ENCODE measurements around the gene TNK1. TPM values are rescaled to one million over a fixed set of nuclear protein-coding genes. Genes with fewer than 3 reads are reported as not detected.

Gene TNK1
- total RNA-seq, 4 donors from 2014 or later, result 15.3 to 42.9 (median 20.7) TPM

GRCh38 chr17:7383371-7383741 lies 2.5 kb downstream of the TNK1 start:
- peaks cover 35% of the 10 kb centered on the region for H3K36me3 ChIP-seq
- H3K27ac ChIP-seq, result no peak overlapping the region
- peak overlapping the region; percentile 40 for H3K4me3 ChIP-seq
- no peaks in the 10 kb centered on the region for H3K27me3 ChIP-seq
- H3K4me1 ChIP-seq, result peaks cover 42% of the 10 kb centered on the region
- no peak for TF ChIP-seq POLR2AphosphoS5 (IDR thresholded peaks at IDR 0.05)
- TF ChIP-seq EP300 (IDR thresholded peaks at IDR 0.05), result no peak
- no peak for TF ChIP-seq POLR2A (IDR thresholded peaks at IDR 0.05)
- TF ChIP-seq, protein P1, sequence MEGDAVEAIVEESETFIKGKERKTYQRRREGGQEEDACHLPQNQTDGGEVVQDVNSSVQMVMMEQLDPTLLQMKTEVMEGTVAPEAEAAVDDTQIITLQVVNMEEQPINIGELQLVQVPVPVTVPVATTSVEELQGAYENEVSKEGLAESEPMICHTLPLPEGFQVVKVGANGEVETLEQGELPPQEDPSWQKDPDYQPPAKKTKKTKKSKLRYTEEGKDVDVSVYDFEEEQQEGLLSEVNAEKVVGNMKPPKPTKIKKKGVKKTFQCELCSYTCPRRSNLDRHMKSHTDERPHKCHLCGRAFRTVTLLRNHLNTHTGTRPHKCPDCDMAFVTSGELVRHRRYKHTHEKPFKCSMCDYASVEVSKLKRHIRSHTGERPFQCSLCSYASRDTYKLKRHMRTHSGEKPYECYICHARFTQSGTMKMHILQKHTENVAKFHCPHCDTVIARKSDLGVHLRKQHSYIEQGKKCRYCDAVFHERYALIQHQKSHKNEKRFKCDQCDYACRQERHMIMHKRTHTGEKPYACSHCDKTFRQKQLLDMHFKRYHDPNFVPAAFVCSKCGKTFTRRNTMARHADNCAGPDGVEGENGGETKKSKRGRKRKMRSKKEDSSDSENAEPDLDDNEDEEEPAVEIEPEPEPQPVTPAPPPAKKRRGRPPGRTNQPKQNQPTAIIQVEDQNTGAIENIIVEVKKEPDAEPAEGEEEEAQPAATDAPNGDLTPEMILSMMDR (IDR thresholded peaks at IDR 0.05), result no peak
- 77% methylated on average over 9 of the region's 11 CpGs for WGBS
- H3K9me3 ChIP-seq, result no peaks in the 10 kb centered on the region
- DNase-seq (ENCODE audit: low spot score in 2 of 2), result no peak

DNA sequence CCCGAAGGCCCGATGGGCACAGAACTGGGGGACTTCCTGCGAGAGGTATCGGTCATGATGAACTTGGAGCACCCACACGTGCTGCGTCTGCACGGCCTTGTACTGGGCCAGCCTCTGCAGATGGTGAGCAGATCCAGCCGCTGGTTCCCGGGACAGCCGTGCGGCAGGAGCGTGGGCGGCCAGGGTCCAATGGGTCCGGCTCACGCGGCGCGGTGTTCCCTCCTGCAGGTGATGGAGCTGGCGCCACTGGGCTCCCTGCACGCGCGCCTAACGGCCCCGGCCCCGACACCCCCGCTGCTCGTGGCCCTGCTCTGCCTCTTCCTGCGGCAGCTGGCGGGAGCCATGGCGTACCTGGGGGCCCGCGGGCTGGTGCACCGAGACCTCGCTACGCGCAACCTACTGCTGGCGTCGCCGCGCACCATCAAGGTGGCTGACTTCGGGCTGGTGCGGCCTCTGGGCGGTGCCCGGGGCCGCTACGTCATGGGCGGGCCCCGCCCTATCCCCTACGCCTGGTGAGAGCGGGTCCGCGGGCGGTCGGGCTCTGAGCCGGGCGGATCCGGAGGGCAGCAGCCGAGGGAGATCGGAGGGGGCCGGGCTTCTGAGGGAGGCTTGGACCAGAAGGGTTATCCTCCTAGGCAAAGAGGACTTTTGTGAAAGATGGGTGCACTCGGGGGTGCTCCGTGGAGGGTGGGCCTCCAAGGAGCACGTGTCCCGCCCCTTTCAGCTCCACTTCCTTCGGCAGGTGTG lies 3.0 kb downstream of the TNK1 start:
- Histone ChIP-seq H3K9me3 (no peaks in the 10 kb centered on the region), H3K27me3 (no peaks in the 10 kb centered on the region), H3K4me1 (peaks cover 42% of the 10 kb centered on the region), H3K4me3 (peak overlapping the region; percentile 40), H3K36me3 (peaks cover 41% of the 10 kb centered on the region), H3K27ac (no peak overlapping the region)
- WGBS, result 50% methylated on average over 8 of the region's 65 CpGs
- TF ChIP-seq POLR2AphosphoS5 (IDR thresholded peaks at IDR 0.05), result no peak
- TF ChIP-seq, protein P1 (IDR thresholded peaks at IDR 0.05), result no peak
- no peak for TF ChIP-seq EP300 (IDR thresholded peaks at IDR 0.05)
- TF ChIP-seq POLR2A (IDR thresholded peaks at IDR 0.05), result no peak
- DNase-seq (ENCODE audit: low spot score in 2 of 2), result no peak

DNA sequence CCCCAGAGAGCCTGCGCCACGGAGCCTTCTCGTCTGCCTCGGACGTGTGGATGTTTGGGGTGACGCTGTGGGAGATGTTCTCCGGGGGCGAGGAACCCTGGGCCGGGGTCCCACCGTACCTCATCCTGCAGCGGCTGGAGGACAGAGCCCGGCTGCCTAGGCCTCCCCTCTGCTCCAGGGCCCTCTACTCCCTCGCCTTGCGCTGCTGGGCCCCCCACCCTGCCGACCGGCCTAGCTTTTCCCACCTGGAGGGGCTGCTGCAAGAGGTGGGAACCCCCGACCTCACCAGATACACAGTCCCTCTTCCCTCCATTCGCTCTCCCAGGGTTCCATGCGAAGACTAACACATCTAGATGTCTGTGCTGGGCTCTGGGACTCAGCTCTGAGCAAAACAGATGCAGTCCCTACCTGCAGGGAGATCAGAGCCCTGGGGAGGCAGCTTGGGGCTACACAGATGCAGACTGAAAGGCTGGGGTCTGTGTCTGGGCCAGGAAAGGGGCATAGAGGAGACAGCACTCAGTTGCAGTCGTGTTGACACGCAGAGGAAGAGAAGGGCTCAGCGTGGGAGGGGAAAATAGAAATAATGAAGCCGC lies 3.7 kb downstream of the TNK1 start:
- no peak for DNase-seq (ENCODE audit: low spot score in 2 of 2)
- Histone ChIP-seq H3K27ac (no peak overlapping the region), H3K4me1 (peaks cover 42% of the 10 kb centered on the region), H3K27me3 (no peaks in the 10 kb centered on the region), H3K9me3 (no peaks in the 10 kb centered on the region), H3K36me3 (peaks cover 47% of the 10 kb centered on the region), H3K4me3 (peak overlapping the region; percentile 40)
- TF ChIP-seq POLR2A (IDR thresholded peaks at IDR 0.05) (no peak), EP300 (IDR thresholded peaks at IDR 0.05) (no peak), POLR2AphosphoS5 (IDR thresholded peaks at IDR 0.05) (no peak)
- TF ChIP-seq, protein P1 (IDR thresholded peaks at IDR 0.05), result no peak
- whole genome bisulfite sequencing, result 73% methylated on average over 17 of the region's 23 CpGs

DNA sequence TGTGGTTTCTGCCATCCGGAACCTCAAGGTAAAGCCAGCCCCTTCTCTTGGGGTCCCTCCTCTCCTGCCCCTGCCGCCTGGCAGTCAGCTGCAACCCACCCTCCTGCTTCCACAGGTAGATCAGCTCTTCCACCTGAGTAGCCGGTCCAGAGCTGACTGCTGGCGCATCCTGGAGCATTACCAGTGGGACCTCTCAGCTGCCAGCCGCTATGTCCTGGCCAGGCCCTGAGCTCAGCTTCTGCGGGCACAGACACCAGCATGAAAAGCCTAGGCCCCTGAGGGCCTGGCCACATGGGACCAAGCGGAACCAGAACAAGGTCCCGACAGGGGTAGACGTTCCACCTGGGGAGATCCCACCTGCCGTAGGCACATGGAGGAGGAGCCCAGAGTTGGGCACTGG lies 8.0 kb downstream of the TNK1 start:
- 88% methylated on average over 8 of the region's 10 CpGs for WGBS
- H3K36me3 ChIP-seq, result peaks cover 62% of the 10 kb centered on the region

More for the DNA sequence above, 8.0 kb downstream of the TNK1 start:
- Histone ChIP-seq H3K9me3 (no peaks in the 10 kb centered on the region), H3K4me3 (no peak overlapping the region), H3K27me3 (no peaks in the 10 kb centered on the region), H3K4me1 (peaks cover 14% of the 10 kb centered on the region), H3K27ac (no peak overlapping the region)
- no peak for DNase-seq (ENCODE audit: low spot score in 2 of 2)
- TF ChIP-seq, protein P1 (IDR thresholded peaks at IDR 0.05), result no peak
- TF ChIP-seq POLR2A (IDR thresholded peaks at IDR 0.05), result no peak
- no peak for TF ChIP-seq POLR2AphosphoS5 (IDR thresholded peaks at IDR 0.05)
- no peak for TF ChIP-seq EP300 (IDR thresholded peaks at IDR 0.05)

Measured in suprapubic skin (tissue), 4 donors.